Neural progenitor cell (in vitro differentiated cells): ENCODE measurements around the gene BLZF1.

Source experiments
- CTCF ChIP-seq: fragments of 200-600 bp; sonication (generic); IDR thresholded peaks from 2 replicates; pipeline ENCODE4 v1.5.1; 2017; ENCODE audit warnings: antibody characterized with exemption, mild to moderate bottlenecking
- EZH2 ChIP-seq: fragments of 200-600 bp; sonication (generic); IDR thresholded peaks from 2 replicates; pipeline ENCODE4 v1.6.1; 2017; ENCODE audit warnings: antibody characterized with exemption, mild to moderate bottlenecking, moderate library complexity
- EZH2phosphoT487 ChIP-seq: fragments of 200-600 bp; sonication (generic); IDR thresholded peaks from 2 replicates; pipeline ENCODE4 v1.6.1; 2017; ENCODE audit warnings: antibody characterized with exemption

- TF ChIP-seq CTCF: no peak
- no peak for TF ChIP-seq EZH2
- no peak for TF ChIP-seq EZH2phosphoT487
Measured at GRCh38 chr1:169421309-169421708, 53.3 kb downstream of the BLZF1 start.
